Lower leg skin (tissue), 3 donors: ENCODE results near the gene HMHB1.

Experiments used
- CTCF ChIP-seq, 3 donors: fragments of 450-650 bp; IDR thresholded peaks; one replicate each; pipeline ENCODE4 v1.5.1; 2016; ENCODE audit warnings: antibody characterized with exemption in 3 of 3, mild to moderate bottlenecking in 3 of 3, moderate library complexity in 2 of 3
- POLR2A ChIP-seq, 2 donors: fragments of 450-650 bp; IDR thresholded peaks; one replicate each; pipeline ENCODE4 v1.6.1; 2016 to 2017; ENCODE audit warnings: antibody characterized with exemption in 2 of 2, mild to moderate bottlenecking in 1 of 2, moderate library complexity in 1 of 2

- TF ChIP-seq CTCF (IDR thresholded peaks at IDR 0.05): no peak
- no peak for TF ChIP-seq POLR2A (IDR thresholded peaks at IDR 0.05)
Observed at GRCh38 chr5:143796125-143796524, 15.8 kb upstream of the HMHB1 start.
